GM19099 (cell line): ENCODE results near the gene SEPTIN2.

Experiments
- POLR2A ChIP-seq: IDR thresholded peaks from 3 replicates; pipeline ENCODE4 v1.6.1; 2011; ENCODE audit warnings: low read depth; ENCODE audit not compliant: insufficient read length; ENCODE audit errors: extremely low read depth

Gene SEPTIN2

GRCh38 chr2:241302759-241303651, 12.7 kb upstream of the SEPTIN2 start:
- no peak for TF ChIP-seq POLR2A

GRCh38 chr2:241304039-241304670, 11.6 kb upstream of the SEPTIN2 start:
- TF ChIP-seq POLR2A = no peak

- TF ChIP-seq POLR2A = no peak
Measured at GRCh38 chr2:241307055-241307454, 8.7 kb upstream of the SEPTIN2 start.

- TF ChIP-seq POLR2A = no peak
Measured at GRCh38 chr2:241308267-241308666, 7.5 kb upstream of the SEPTIN2 start.

- TF ChIP-seq POLR2A = no peak
Measured at GRCh38 chr2:241308832-241309500, 6.8 kb upstream of the SEPTIN2 start.

- peak; percentile 50 for TF ChIP-seq POLR2A
Measured at GRCh38 chr2:241309684-241310117, 6.0 kb upstream of the SEPTIN2 start.

GRCh38 chr2:241310917-241311566, 4.7 kb upstream of the SEPTIN2 start:
- TF ChIP-seq POLR2A = no peak

- TF ChIP-seq POLR2A = no peak
Measured at GRCh38 chr2:241312082-241312481, 3.6 kb upstream of the SEPTIN2 start.

- TF ChIP-seq POLR2A = no peak
Measured at GRCh38 chr2:241313543-241314095, 2.1 kb upstream of the SEPTIN2 start.

GRCh38 chr2:241314226-241315092, 1.3 kb upstream of the SEPTIN2 start:
- no peak for TF ChIP-seq POLR2A

- TF ChIP-seq POLR2A = peak; percentile 88
Measured at GRCh38 chr2:241315093-241315878, 439 bp upstream of the SEPTIN2 start, which contains the start of gene HDLBP. HDLBP (minus strand) TSS chr2:241315672; CDS start chr2:241266869, 48,803 bp downstream.

- no peak for TF ChIP-seq POLR2A
Measured at GRCh38 chr2:241316825-241317224, 1.1 kb downstream of the SEPTIN2 start.

GRCh38 chr2:241317391-241317790, 1.7 kb downstream of the SEPTIN2 start:
- no peak for TF ChIP-seq POLR2A
